ENCODE results near the gene HPS6. TPM values are rescaled to one million over a fixed set of nuclear protein-coding genes. Genes with fewer than 3 reads are reported as not detected.

Gene HPS6
- total RNA-seq, 1 experiment from 2014 or later, result 18.7 TPM

- H3K9me3 Mint-ChIP-seq, result no peaks in the 10 kb centered on the region
- peaks cover 22% of the 10 kb centered on the region for H3K27me3 Mint-ChIP-seq (ENCODE audit: low read depth)
- no peak for DNase-seq (ENCODE audit: low spot score)
- POLR2A ChIA-PET, result no interaction called here
- TF ChIP-seq, protein P1, sequence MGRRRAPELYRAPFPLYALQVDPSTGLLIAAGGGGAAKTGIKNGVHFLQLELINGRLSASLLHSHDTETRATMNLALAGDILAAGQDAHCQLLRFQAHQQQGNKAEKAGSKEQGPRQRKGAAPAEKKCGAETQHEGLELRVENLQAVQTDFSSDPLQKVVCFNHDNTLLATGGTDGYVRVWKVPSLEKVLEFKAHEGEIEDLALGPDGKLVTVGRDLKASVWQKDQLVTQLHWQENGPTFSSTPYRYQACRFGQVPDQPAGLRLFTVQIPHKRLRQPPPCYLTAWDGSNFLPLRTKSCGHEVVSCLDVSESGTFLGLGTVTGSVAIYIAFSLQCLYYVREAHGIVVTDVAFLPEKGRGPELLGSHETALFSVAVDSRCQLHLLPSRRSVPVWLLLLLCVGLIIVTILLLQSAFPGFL (CRISPR knock-in tag; IDR thresholded peaks at IDR 0.05; ENCODE audit: borderline replicate concordance), result no peak
- no peak for TF ChIP-seq SMAD4 (CRISPR knock-in tag; IDR thresholded peaks at IDR 0.05)
- TF ChIP-seq, protein P2, sequence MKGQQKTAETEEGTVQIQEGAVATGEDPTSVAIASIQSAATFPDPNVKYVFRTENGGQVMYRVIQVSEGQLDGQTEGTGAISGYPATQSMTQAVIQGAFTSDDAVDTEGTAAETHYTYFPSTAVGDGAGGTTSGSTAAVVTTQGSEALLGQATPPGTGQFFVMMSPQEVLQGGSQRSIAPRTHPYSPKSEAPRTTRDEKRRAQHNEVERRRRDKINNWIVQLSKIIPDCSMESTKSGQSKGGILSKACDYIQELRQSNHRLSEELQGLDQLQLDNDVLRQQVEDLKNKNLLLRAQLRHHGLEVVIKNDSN (CRISPR knock-in tag; IDR thresholded peaks at IDR 0.05), result no peak
- no peak for TF ChIP-seq IRF1 (CRISPR knock-in tag; IDR thresholded peaks at IDR 0.05)
- TF ChIP-seq TEAD1 (CRISPR knock-in tag; IDR thresholded peaks at IDR 0.05), result no peak
- TF ChIP-seq TCF7 (CRISPR knock-in tag; IDR thresholded peaks at IDR 0.05; ENCODE audit: low read depth), result no peak
- TF ChIP-seq RORB (CRISPR knock-in tag; IDR thresholded peaks at IDR 0.05), result no peak
- no peak for TF ChIP-seq ZNF138 (CRISPR knock-in tag; conservative IDR thresholded peaks at IDR 0.05)
- TF ChIP-seq, protein P3, sequence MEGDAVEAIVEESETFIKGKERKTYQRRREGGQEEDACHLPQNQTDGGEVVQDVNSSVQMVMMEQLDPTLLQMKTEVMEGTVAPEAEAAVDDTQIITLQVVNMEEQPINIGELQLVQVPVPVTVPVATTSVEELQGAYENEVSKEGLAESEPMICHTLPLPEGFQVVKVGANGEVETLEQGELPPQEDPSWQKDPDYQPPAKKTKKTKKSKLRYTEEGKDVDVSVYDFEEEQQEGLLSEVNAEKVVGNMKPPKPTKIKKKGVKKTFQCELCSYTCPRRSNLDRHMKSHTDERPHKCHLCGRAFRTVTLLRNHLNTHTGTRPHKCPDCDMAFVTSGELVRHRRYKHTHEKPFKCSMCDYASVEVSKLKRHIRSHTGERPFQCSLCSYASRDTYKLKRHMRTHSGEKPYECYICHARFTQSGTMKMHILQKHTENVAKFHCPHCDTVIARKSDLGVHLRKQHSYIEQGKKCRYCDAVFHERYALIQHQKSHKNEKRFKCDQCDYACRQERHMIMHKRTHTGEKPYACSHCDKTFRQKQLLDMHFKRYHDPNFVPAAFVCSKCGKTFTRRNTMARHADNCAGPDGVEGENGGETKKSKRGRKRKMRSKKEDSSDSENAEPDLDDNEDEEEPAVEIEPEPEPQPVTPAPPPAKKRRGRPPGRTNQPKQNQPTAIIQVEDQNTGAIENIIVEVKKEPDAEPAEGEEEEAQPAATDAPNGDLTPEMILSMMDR (IDR thresholded peaks at IDR 0.05), result no peak
- TF ChIP-seq NR2C2 (CRISPR knock-in tag; IDR thresholded peaks at IDR 0.05), result no peak
- no peak for TF ChIP-seq MAX (CRISPR knock-in tag; IDR thresholded peaks at IDR 0.05)
- no peak for TF ChIP-seq ATF1 (CRISPR knock-in tag; IDR thresholded peaks at IDR 0.05)
- no peak for TF ChIP-seq NFE2L1 (CRISPR knock-in tag; IDR thresholded peaks at IDR 0.05)
- TF ChIP-seq MXD4 (CRISPR knock-in tag; IDR thresholded peaks at IDR 0.05; ENCODE audit: borderline replicate concordance), result no peak
- TF ChIP-seq, protein P4, sequence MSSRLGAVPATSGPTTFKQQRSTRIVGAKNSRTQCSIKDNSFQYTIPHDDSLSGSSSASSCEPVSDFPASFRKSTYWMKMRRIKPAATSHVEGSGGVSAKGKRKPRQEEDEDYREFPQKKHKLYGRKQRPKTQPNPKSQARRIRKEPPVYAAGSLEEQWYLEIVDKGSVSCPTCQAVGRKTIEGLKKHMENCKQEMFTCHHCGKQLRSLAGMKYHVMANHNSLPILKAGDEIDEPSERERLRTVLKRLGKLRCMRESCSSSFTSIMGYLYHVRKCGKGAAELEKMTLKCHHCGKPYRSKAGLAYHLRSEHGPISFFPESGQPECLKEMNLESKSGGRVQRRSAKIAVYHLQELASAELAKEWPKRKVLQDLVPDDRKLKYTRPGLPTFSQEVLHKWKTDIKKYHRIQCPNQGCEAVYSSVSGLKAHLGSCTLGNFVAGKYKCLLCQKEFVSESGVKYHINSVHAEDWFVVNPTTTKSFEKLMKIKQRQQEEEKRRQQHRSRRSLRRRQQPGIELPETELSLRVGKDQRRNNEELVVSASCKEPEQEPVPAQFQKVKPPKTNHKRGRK (CRISPR knock-in tag; IDR thresholded peaks at IDR 0.05; ENCODE audit: borderline replicate concordance), result no peak
- no peak for TF ChIP-seq IRF2 (CRISPR knock-in tag; IDR thresholded peaks at IDR 0.05; ENCODE audit: borderline replicate concordance, low read depth)
- TF ChIP-seq GABPB1 (CRISPR knock-in tag; IDR thresholded peaks at IDR 0.05), result no peak
- TF ChIP-seq, protein P5, sequence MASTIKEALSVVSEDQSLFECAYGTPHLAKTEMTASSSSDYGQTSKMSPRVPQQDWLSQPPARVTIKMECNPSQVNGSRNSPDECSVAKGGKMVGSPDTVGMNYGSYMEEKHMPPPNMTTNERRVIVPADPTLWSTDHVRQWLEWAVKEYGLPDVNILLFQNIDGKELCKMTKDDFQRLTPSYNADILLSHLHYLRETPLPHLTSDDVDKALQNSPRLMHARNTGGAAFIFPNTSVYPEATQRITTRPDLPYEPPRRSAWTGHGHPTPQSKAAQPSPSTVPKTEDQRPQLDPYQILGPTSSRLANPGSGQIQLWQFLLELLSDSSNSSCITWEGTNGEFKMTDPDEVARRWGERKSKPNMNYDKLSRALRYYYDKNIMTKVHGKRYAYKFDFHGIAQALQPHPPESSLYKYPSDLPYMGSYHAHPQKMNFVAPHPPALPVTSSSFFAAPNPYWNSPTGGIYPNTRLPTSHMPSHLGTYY (CRISPR knock-in tag; IDR thresholded peaks at IDR 0.05), result no peak
- TF ChIP-seq KAT7 (CRISPR knock-in tag; IDR thresholded peaks at IDR 0.05; ENCODE audit: borderline replicate concordance), result no peak
- CTCF ChIA-PET, result interaction anchor here (0.7 to 1.7 kb wide), 3 partner anchors 13 to 219 kb away, joined by 3 to 5 read pairs (median 4); no protein-coding TSS in a partner anchor
- H3K4me1 Mint-ChIP-seq, result peaks cover 16% of the 10 kb centered on the region
- H3K4me3 Mint-ChIP-seq, result no peak overlapping the region
- H3K36me3 Mint-ChIP-seq, result no peaks in the 10 kb centered on the region
- no peak overlapping the region for H3K27ac Mint-ChIP-seq
- ATAC-seq, result no peak
Observed at GRCh38 chr10:102059987-102060386, 5.2 kb upstream of the HPS6 start.

GRCh38 chr10:102064503-102064867 lies 664 bp upstream of the HPS6 start:
- ChIA-PET POLR2A (no interaction called here), CTCF (no interaction called here)
- ATAC-seq, result no peak
- Mint-ChIP-seq H3K36me3 (no peaks in the 10 kb centered on the region), H3K27me3 (ENCODE audit: low read depth) (peaks cover 22% of the 10 kb centered on the region), H3K9me3 (no peaks in the 10 kb centered on the region), H3K4me3 (peak overlapping the region; percentile 73), H3K27ac (peak overlapping the region; percentile 67), H3K4me1 (peaks cover 15% of the 10 kb centered on the region)
- DNase-seq (ENCODE audit: low spot score), result no peak
- TF ChIP-seq SMAD4 (CRISPR knock-in tag; IDR thresholded peaks at IDR 0.05) (no peak), NR1H2 (CRISPR knock-in tag; IDR thresholded peaks at IDR 0.05) (no peak), PRDM15 (CRISPR knock-in tag; IDR thresholded peaks at IDR 0.05) (no peak), STAT6 (CRISPR knock-in tag; conservative IDR thresholded peaks at IDR 0.05; ENCODE audit: low read depth) (no peak), ZNF121 (CRISPR knock-in tag; IDR thresholded peaks at IDR 0.05) (no peak)

Measured in WTC11 (cell line).